HL-60 (cell line): ENCODE measurements around the gene REEP1.

Experiments
- GABPA ChIP-seq: IDR thresholded peaks from 2 replicates; pipeline ENCODE4 v1.6.1; 2012; ENCODE audit warnings: low read depth
- POLR2AphosphoS5 ChIP-seq: IDR thresholded peaks from 2 replicates; pipeline ENCODE4 v1.6.1; 2012; ENCODE audit warnings: low read depth
- TF ChIP-seq, protein P1 (sequence below): IDR thresholded peaks from one replicate; pipeline ENCODE4 v1.5.1; 2011; ENCODE audit warnings: low read length, control low read depth, inconsistent platforms; ENCODE audit not compliant: insufficient read depth
- TF ChIP-seq, protein P2 (sequence below): IDR thresholded peaks from 2 replicates; pipeline ENCODE4 v1.6.1; 2012; ENCODE audit warnings: low read depth; ENCODE audit not compliant: insufficient replicate concordance

DNA sequence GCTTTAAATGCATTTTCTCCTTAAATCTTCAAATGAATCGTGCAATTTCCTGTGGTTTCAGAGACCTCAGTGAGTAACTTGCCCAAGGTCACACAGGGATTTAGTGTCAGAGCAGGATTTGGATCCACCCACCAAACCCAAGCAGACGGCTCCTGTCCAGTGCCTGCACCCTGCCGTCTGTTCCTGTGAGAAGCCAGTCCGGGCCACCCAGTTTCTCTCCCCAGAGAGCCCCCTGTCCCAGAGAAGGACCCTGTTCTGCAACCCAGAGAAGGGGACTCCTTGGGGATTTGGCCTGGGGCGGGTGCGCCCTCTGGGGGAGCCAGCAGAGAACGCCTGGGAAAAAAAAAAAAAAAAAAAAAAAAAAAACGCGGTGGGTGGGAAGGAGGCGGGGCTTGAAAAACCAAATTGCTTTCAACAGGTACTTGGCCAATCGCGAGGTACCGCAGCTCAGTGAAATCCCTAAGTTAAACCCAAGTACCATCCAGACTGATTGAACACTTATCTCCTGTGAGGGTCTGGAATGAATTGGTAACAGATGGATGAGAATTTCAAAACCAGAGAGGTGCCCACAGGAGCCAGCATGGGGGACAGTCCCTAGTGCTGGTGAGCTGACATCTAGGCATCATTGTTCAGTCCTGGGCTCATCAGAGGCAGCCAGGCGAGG, 30.9 kb upstream of the REEP1 start:
- no peak for TF ChIP-seq GABPA
- TF ChIP-seq, protein P1, sequence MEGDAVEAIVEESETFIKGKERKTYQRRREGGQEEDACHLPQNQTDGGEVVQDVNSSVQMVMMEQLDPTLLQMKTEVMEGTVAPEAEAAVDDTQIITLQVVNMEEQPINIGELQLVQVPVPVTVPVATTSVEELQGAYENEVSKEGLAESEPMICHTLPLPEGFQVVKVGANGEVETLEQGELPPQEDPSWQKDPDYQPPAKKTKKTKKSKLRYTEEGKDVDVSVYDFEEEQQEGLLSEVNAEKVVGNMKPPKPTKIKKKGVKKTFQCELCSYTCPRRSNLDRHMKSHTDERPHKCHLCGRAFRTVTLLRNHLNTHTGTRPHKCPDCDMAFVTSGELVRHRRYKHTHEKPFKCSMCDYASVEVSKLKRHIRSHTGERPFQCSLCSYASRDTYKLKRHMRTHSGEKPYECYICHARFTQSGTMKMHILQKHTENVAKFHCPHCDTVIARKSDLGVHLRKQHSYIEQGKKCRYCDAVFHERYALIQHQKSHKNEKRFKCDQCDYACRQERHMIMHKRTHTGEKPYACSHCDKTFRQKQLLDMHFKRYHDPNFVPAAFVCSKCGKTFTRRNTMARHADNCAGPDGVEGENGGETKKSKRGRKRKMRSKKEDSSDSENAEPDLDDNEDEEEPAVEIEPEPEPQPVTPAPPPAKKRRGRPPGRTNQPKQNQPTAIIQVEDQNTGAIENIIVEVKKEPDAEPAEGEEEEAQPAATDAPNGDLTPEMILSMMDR: no peak
- TF ChIP-seq POLR2AphosphoS5: no peak
- TF ChIP-seq, protein P2, sequence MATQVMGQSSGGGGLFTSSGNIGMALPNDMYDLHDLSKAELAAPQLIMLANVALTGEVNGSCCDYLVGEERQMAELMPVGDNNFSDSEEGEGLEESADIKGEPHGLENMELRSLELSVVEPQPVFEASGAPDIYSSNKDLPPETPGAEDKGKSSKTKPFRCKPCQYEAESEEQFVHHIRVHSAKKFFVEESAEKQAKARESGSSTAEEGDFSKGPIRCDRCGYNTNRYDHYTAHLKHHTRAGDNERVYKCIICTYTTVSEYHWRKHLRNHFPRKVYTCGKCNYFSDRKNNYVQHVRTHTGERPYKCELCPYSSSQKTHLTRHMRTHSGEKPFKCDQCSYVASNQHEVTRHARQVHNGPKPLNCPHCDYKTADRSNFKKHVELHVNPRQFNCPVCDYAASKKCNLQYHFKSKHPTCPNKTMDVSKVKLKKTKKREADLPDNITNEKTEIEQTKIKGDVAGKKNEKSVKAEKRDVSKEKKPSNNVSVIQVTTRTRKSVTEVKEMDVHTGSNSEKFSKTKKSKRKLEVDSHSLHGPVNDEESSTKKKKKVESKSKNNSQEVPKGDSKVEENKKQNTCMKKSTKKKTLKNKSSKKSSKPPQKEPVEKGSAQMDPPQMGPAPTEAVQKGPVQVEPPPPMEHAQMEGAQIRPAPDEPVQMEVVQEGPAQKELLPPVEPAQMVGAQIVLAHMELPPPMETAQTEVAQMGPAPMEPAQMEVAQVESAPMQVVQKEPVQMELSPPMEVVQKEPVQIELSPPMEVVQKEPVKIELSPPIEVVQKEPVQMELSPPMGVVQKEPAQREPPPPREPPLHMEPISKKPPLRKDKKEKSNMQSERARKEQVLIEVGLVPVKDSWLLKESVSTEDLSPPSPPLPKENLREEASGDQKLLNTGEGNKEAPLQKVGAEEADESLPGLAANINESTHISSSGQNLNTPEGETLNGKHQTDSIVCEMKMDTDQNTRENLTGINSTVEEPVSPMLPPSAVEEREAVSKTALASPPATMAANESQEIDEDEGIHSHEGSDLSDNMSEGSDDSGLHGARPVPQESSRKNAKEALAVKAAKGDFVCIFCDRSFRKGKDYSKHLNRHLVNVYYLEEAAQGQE: no peak
